Glomerular visceral epithelial cell (primary cell): ENCODE data around the gene SPRR2D.
"Not testable (repeated sequence)": the region's sequence is repeated elsewhere in the genome, so short reads cannot be mapped to it uniquely, and the experiment has no call there.

ENCODE experiments used
- DNase-seq: peaks from one replicate; pipeline ENCODE4 v3.0.0-alpha.2; 2016; ENCODE audit errors: extremely low spot score

SPRR2D gene

DNA sequence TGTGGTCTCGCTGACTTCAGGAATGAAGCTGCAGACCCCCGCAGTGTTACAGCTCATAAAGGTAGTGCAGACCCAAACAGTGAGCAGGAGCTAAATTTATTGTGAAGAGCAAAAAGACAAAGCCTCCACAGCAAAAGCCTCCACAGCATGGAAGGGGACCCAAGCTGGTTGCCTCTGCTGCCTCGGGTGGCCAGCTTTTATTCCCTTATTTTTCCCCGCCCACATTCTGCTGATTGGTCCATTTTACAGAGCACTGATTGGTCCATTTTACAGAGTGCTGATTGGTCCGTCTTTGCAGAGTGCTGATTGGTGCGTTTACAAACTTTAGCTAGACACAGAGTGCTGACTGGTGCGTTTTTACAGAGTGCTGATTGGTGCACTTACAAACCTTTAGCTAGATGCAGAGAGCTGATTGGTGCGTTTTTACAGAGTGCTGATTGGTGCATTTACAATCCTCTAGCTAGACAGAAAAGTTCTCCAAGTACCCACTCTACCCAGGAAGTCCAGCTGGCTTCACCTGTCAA is 29.6 kb downstream of the SPRR2D start:
- not testable (repeated sequence) for DNase-seq

DNA sequence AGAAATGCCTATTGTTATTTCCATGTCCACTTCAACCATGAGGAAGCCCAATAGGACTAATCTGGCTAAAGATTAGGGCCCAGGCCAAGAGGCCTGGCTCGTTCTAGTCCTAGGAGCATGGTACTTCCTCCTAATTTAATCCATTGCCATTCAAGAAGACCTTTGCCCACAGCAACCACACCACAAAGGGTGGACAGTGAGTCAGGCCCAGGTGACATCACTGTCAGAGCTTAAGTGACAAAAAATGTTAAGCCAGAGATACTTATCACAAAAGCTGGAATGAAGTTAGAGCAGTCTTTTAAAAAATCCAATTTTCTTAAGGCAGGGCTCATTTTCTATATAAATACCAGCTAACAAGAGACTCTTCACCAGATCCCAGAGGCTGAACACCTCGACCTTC is 39.5 kb downstream of the SPRR2D start, which contains the start of gene SPRR3:
TSS of gene SPRR3 (plus strand) at position 368 of the 400 bp plus-strand sequence. CDS start 1,272 bp downstream, outside the sequence.
- DNase-seq, result no peak

DNA sequence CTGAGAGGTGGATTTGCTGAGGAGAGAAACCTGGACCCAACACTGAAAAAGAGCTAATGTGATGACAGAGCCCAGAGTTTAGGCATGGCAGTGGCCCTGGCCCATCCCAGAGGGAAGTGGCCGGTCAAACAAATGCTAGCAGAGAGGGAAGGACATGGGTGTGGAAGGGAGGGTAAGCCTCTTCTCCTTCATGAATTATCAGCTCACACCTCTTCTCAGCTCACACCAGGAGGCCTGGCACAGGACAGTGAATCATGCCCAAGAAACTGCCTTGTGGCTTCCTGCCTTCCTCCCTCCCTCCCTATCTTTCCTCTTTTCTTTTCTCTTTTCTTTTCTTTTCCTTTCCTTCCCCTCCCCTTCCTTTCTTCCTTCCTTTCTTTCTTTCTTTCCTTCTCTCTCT is 40.6 kb downstream of the SPRR2D start:
- DNase-seq, result no peak

DNA sequence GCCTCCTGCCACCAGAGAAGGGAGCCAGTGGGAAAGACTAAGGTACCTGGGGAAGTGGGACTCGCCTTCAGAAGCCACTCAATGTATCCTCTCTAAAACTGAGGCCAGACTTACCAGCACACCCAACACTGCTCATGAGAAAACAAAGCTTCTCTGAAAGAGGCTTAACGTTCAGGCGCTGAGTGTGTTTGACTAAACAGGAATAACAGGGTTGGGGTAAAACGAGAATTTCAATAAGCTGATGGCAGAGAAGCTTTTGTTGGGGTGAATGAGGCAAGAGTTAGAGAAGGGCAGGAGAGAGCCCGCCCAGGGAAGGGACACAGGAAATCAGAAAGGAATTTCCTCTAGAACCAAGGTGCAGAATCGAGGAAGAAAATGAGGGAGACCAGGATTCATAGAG is 41.1 kb downstream of the SPRR2D start:
- DNase-seq, result no peak

DNA sequence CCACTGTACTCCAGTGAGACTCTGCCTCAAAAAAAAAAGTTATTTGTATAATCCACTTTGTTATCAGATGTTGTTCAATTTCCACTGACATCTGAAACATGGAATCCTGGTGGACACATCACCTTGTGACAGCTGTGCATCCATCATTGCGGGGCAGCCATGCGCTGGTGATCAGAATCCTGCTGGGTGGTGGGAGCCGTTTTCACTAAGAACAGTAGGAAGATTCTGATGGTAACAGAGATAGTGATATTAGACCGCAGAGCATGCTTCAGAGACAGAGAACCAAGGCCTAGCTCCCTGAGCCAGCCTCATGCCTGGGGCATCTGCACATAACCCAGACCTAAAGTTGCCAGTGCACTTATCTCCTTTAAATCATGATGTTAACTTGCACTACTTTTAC is 42.4 kb downstream of the SPRR2D start:
- DNase-seq, result no peak

DNA sequence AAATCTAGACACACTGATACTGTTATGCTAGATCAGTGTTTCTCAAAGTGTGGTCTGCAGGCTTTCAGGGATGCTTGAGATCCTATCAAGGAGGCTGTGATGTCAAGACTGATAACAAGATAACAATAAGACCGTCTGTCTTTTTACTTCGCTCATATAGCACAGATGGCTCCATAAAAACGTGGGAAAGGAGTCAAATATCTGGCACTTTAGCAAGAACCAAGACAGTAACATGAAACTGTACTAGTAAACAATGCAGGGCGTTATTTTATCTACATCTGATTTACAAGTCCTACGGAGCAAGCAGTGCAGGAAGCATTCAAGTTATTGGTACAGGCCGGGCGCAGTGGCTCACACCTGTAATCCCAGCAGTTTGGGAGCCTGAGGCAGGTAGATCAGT is 43.0 kb downstream of the SPRR2D start:
- DNase-seq, result no peak

DNA sequence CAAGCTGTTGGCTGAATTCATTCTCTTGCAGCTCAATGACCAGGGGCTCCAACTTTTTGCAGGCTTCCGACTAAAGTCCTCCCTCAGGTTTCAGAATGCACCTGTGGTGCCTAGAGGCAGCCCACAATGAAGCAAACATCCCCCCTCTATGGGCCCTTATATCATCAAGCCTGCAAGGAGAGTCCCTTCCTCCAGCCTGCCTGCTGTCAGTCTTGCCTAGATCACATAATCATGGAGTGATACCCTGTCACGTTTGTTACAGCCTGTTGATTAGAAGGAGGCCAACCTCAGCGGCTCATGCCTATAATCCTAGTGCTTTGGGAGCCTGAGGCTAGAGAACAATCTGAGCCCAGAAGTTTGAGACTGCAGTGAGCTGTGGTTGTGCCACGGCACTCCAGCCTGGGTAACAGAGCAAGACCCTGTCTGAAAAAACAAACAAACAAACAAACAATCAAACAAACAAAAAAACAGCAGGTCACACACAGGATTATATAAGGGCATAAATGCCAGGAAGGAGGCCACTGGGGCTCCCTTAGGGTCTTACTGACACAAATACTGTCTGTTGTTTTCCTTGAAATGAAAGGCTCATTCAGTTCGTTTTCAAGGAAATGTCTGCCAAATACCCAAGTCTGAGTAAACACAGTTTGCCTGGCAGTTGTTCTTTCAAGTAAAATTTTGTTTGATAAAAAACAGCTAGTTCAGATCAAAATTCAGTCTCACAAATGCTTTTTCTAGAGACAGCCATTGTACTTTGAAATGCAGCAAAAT is 44.1 kb downstream of the SPRR2D start:
- DNase-seq, result no peak

DNA sequence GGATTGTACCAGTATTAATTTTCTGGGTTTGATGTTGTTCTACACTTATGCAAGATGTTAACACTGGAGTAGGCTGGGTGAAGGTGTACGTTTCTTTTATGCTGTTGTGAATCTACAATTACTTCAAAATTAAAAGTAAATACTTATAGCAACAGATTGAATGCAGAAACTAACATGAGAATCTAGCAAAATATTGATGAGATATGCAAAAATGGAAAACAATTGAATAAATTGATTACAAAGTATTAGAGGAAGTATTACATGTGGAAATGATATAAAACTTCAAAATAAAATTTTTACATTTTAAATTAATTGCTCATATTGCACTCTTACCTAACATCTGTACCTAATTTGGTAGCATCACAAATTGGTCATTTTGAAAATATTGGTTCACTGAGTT is 45.1 kb downstream of the SPRR2D start:
- DNase-seq, result no peak

DNA sequence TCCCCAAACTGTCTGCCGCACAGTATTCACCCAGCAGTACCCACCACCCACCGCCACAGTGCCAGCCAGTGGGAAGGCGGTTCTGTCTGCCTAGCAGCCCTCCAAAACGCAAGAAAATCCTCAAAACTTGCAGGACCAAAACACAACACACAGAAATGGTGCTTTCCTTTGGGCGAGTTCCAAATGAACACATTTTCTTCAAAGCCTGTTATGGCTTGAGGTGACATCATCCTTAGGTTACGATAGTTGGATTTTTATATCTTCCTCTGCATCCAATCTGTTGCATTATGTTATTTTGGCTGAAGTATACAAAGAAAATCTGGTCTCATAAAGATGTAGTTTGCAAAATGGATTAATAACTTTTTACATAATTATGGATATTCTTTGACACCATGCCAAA is 47.7 kb downstream of the SPRR2D start:
- no peak for DNase-seq
